SK-N-SH (cell line): ENCODE measurements around the gene THEM5. TPM values are rescaled to one million over a fixed set of nuclear protein-coding genes. Genes with fewer than 3 reads are reported as not detected.
"Not testable (repeated sequence)": the region's sequence is repeated elsewhere in the genome, so short reads cannot be mapped to it uniquely, and the experiment has no call there.

Source experiments
- CTCF ChIA-PET: fragments of 300-600, 350-600 bp; formaldehyde crosslinking; extraction: SDS; loops from one replicate; lab custom pipeline; 2021; lab: Yijun Ruan, JAX
- POLR2A ChIA-PET: fragments of 350-600 bp; sonication (Branson Sonifier 250); formaldehyde crosslinking; extraction: SDS; loops from one replicate; lab custom pipeline; 2020; ENCODE audit warnings: antibody characterized with exemption, inconsistent platforms; lab: Yijun Ruan, JAX
- DNase-seq: peaks from one replicate; pipeline ENCODE4 v3.0.0; 2012
- H2AFZ ChIP-seq: fragments of 200-600 bp; sonication (generic); 2 replicates; pipeline ENCODE4 v1.8.1; 2016; ENCODE audit warnings: antibody characterized with exemption, mild to moderate bottlenecking, low read depth
- H3F3A ChIP-seq: fragments of 200-600 bp; sonication (generic); replicated peaks from 2 replicates; pipeline ENCODE3; 2016; ENCODE audit warnings: antibody characterized with exemption, mild to moderate bottlenecking; ENCODE audit not compliant: insufficient read depth
- H3K27ac ChIP-seq, 2 experiments: fragments of 200-500 bp in 1 of 2; fragments of 200-600 bp in 1 of 2; sonication (Bioruptor generic) in 1 of 2; sonication (generic), shearing (Covaris generic) in 1 of 2; 2 replicates each; pipeline versions ENCODE4 v1.5.1 to v1.6.1; 2014 to 2016; ENCODE audit warnings: low read depth in 2 of 2, inconsistent platforms in 1 of 2, low read length in 1 of 2, mild to moderate bottlenecking in 1 of 2, mixed read lengths in 1 of 2
- H3K27me3 ChIP-seq: fragments of 200-600 bp; sonication (generic), shearing (Covaris generic); 2 replicates; pipeline ENCODE4 v1.6.1; 2016; ENCODE audit warnings: mixed run types; ENCODE audit not compliant: insufficient read depth
- H3K36me3 ChIP-seq, 2 experiments: fragments of 200-500 bp in 1 of 2; fragments of 200-600 bp in 1 of 2; sonication (Bioruptor generic) in 1 of 2; sonication (generic) in 1 of 2; replicated peaks in 1 of 2; 2 replicates each; pipeline versions ENCODE3 to v1.5.1; 2014 to 2016; ENCODE audit warnings: low read length in 1 of 2, mild to moderate bottlenecking in 1 of 2; ENCODE audit not compliant: insufficient read depth in 2 of 2, control insufficient read depth in 1 of 2
- H3K4me1 ChIP-seq, 2 experiments: fragments of 200-500 bp in 1 of 2; fragments of 200-600 bp in 1 of 2; sonication (Bioruptor generic) in 1 of 2; sonication (generic), shearing (Covaris generic) in 1 of 2; 2 replicates each; pipeline versions ENCODE4 v1.5.1 to v1.6.1; 2014 to 2016; ENCODE audit warnings: low read depth in 1 of 2, low read length in 1 of 2, mixed run types in 1 of 2; ENCODE audit not compliant: insufficient read depth in 2 of 2, control insufficient read depth in 1 of 2
- H3K4me2 ChIP-seq: fragments of 200-600 bp; sonication (generic), shearing (Covaris generic); 2 replicates; pipeline ENCODE4 v1.6.1; 2017; ENCODE audit warnings: mixed run types
- H3K4me3 ChIP-seq, 2 experiments: fragments of 200-500 bp in 1 of 2; fragments of 200-600 bp in 1 of 2; sonication (Bioruptor generic) in 1 of 2; sonication (generic), shearing (Covaris generic) in 1 of 2; 2 replicates each; pipeline versions ENCODE4 v1.5.1 to v1.8.1; 2014 to 2016; ENCODE audit warnings: low read depth in 2 of 2, inconsistent platforms in 1 of 2, low read length in 1 of 2, mild to moderate bottlenecking in 1 of 2, mixed read lengths in 1 of 2, moderate library complexity in 1 of 2
- H3K79me2 ChIP-seq: fragments of 200-600 bp; sonication (generic); 2 replicates; pipeline ENCODE4 v1.8.1; 2017; ENCODE audit warnings: mild to moderate bottlenecking; ENCODE audit not compliant: insufficient read depth
- H3K9ac ChIP-seq: fragments of 200-600 bp; sonication (generic); 2 replicates; pipeline ENCODE4 v1.6.1; 2017; ENCODE audit warnings: mixed run types
- H3K9me2 ChIP-seq: fragments of 200-600 bp; sonication (generic); 2 replicates; pipeline ENCODE4 v1.6.1; 2017; ENCODE audit warnings: mixed run types
- H3K9me3 ChIP-seq: fragments of 200-600 bp; sonication (generic); 2 replicates; pipeline ENCODE4 v1.6.1; 2017; ENCODE audit warnings: mixed run types, mild to moderate bottlenecking, moderate library complexity
- H4K20me1 ChIP-seq: fragments of 200-600 bp; sonication (generic); 2 replicates; pipeline ENCODE4 v1.6.1; 2017; ENCODE audit warnings: mild to moderate bottlenecking, mixed run types; ENCODE audit not compliant: insufficient read depth
- CHD2 ChIP-seq: fragments of 150-350 bp; IDR thresholded peaks from 2 replicates; pipeline ENCODE4 v1.6.1; 2018; ENCODE audit warnings: low read length; ENCODE audit not compliant: partially characterized antibody
- EZH2phosphoT487 ChIP-seq: fragments of 200-600 bp; sonication (generic); IDR thresholded peaks from 2 replicates; pipeline ENCODE4 v1.6.1; 2017; ENCODE audit warnings: low read depth, mixed run types, mild to moderate bottlenecking, antibody characterized with exemption, moderate library complexity, borderline replicate concordance
- NRF1 ChIP-seq: IDR thresholded peaks from 2 replicates; pipeline ENCODE4 v1.6.1; 2012; ENCODE audit warnings: low read depth, mild to moderate bottlenecking, low read length
- POLR2AphosphoS5 ChIP-seq: IDR thresholded peaks from 2 replicates; pipeline ENCODE4 v1.6.1; 2012; ENCODE audit warnings: low read depth, low read length
- RXRA ChIP-seq: IDR thresholded peaks from 2 replicates; pipeline ENCODE4 v1.4.0; 2012; ENCODE audit warnings: low read depth, mild to moderate bottlenecking, borderline replicate concordance
- TAF1 ChIP-seq: IDR thresholded peaks from 2 replicates; pipeline ENCODE4 v1.6.1; 2012; ENCODE audit warnings: low read depth, mild to moderate bottlenecking, low read length, moderate library complexity, borderline replicate concordance
- TEAD4 ChIP-seq: IDR thresholded peaks from 2 replicates; pipeline ENCODE4 v1.4.0; 2012; ENCODE audit warnings: mild to moderate bottlenecking, borderline replicate concordance; ENCODE audit not compliant: insufficient read depth
- WGBS: methylation state at CpG from one replicate; pipeline ENCODE4 v1.1.6; 2017; ENCODE audit warnings: low lambda C conversion rate; 5-methylcytosine and 5-hydroxymethylcytosine counted together
- polyA plus RNA-seq, 3 experiments: library from polyadenylated mRNA; depleted of rRNA; stranded (reverse); fragments of >200 nt; gene quantifications; 2 replicates each; pipeline ENCODE4 v1.2.3, GENCODE V29; 2012
- TF ChIP-seq, protein P1 (sequence below): IDR thresholded peaks from 2 replicates; pipeline ENCODE4 v1.6.1; 2012; ENCODE audit warnings: mild to moderate bottlenecking, low read depth, low read length, moderate library complexity
- TF ChIP-seq, protein P2 (sequence below): IDR thresholded peaks from 2 replicates; pipeline ENCODE4 v1.4.0; 2012; ENCODE audit warnings: low read depth, borderline replicate concordance

Gene THEM5
- polyA plus RNA-seq, 1 of the 3 experiments (the other 2 are of a cell fraction) = not detected

GRCh38 chr1:151902858-151903257, 49.3 kb upstream of the THEM5 start:
- H3K36me3 ChIP-seq = peaks cover 0 to 6% of the 10 kb centered on the region in 2 experiments
- TF ChIP-seq, protein P1, sequence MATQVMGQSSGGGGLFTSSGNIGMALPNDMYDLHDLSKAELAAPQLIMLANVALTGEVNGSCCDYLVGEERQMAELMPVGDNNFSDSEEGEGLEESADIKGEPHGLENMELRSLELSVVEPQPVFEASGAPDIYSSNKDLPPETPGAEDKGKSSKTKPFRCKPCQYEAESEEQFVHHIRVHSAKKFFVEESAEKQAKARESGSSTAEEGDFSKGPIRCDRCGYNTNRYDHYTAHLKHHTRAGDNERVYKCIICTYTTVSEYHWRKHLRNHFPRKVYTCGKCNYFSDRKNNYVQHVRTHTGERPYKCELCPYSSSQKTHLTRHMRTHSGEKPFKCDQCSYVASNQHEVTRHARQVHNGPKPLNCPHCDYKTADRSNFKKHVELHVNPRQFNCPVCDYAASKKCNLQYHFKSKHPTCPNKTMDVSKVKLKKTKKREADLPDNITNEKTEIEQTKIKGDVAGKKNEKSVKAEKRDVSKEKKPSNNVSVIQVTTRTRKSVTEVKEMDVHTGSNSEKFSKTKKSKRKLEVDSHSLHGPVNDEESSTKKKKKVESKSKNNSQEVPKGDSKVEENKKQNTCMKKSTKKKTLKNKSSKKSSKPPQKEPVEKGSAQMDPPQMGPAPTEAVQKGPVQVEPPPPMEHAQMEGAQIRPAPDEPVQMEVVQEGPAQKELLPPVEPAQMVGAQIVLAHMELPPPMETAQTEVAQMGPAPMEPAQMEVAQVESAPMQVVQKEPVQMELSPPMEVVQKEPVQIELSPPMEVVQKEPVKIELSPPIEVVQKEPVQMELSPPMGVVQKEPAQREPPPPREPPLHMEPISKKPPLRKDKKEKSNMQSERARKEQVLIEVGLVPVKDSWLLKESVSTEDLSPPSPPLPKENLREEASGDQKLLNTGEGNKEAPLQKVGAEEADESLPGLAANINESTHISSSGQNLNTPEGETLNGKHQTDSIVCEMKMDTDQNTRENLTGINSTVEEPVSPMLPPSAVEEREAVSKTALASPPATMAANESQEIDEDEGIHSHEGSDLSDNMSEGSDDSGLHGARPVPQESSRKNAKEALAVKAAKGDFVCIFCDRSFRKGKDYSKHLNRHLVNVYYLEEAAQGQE = no peak
- TF ChIP-seq POLR2AphosphoS5 = no peak
- TF ChIP-seq, all 33 proteins: peak for 0
- WGBS = 57% methylated on average over 2 of the region's 2 CpGs
- POLR2A ChIA-PET = no interaction called here
- H3K27ac ChIP-seq = no peak overlapping the region
- H3K9me2 ChIP-seq = no peaks in the 10 kb centered on the region
- peaks cover 3% of the 10 kb centered on the region; the same call in 1 of the 2 replicates for H3K79me2 ChIP-seq
- no peak overlapping the region for H3K9ac ChIP-seq
- peaks cover 0 to 3% of the 10 kb centered on the region in 2 experiments; a peak in 1 of 4 replicates for H3K4me1 ChIP-seq
- no peaks in the 10 kb centered on the region for H3K27me3 ChIP-seq
- H3K9me3 ChIP-seq = no peaks in the 10 kb centered on the region
- peaks cover 3% of the 10 kb centered on the region for H3F3A ChIP-seq
- H4K20me1 ChIP-seq = no peaks in the 10 kb centered on the region
- H3K4me3 ChIP-seq = no peak overlapping the region
- no peak overlapping the region for H3K4me2 ChIP-seq
- DNase-seq = no peak
- CTCF ChIA-PET = no interaction called here
- no peak overlapping the region for H2AFZ ChIP-seq

- H3F3A ChIP-seq, H3K9me3 ChIP-seq, H3K9me2 ChIP-seq, H3K4me3 ChIP-seq, H2AFZ ChIP-seq, H3K4me2 ChIP-seq, POLR2A ChIA-PET, H3K79me2 ChIP-seq, H3K36me3 ChIP-seq, H3K27me3 ChIP-seq, H3K9ac ChIP-seq, H3K27ac ChIP-seq, H3K4me1 ChIP-seq, H4K20me1 ChIP-seq, DNase-seq: not testable (repeated sequence)
- CTCF ChIA-PET = interaction anchor here (0.9 kb wide), 1 partner anchor 33 kb away, joined by 3 read pairs; no protein-coding TSS in a partner anchor
- 68% methylated on average over 3 of the region's 3 CpGs for WGBS
Measured at GRCh38 chr1:151900804-151901203, 47.3 kb upstream of the THEM5 start.

- H3F3A ChIP-seq = peaks cover 3% of the 10 kb centered on the region
- ChIA-PET POLR2A (interaction anchor here (1.5 kb wide), 1 partner anchor 10 kb away, joined by 6 read pairs; the partner anchor contains the start of gene THEM4), CTCF (interaction anchor here (0.6 to 2.7 kb wide), 3 partner anchors 37 to 113 kb away, joined by 4 to 9 read pairs (median 5); no protein-coding TSS in a partner anchor)
- H4K20me1 ChIP-seq = no peaks in the 10 kb centered on the region
- peaks cover 6 to 12% of the 10 kb centered on the region in 2 experiments for H3K36me3 ChIP-seq
- no peaks in the 10 kb centered on the region for H3K9me3 ChIP-seq
- H3K4me3 ChIP-seq = no peak overlapping the region
- peaks cover 3% of the 10 kb centered on the region; the same call in 1 of the 2 replicates for H3K79me2 ChIP-seq
- no peak overlapping the region for H2AFZ ChIP-seq
- no peaks in the 10 kb centered on the region; a peak in 1 of 4 replicates for H3K4me1 ChIP-seq
- WGBS = 92% methylated on average over 2 of the region's 2 CpGs
- no peak overlapping the region for H3K9ac ChIP-seq
- H3K4me2 ChIP-seq = no peak overlapping the region
- H3K27me3 ChIP-seq = no peaks in the 10 kb centered on the region
- no peak for DNase-seq
- no peaks in the 10 kb centered on the region for H3K9me2 ChIP-seq
- no peak overlapping the region for H3K27ac ChIP-seq
- no peak for TF ChIP-seq EZH2phosphoT487
- TF ChIP-seq CHD2 = no peak
- TF ChIP-seq NRF1 = no peak
- TF ChIP-seq, protein P2, sequence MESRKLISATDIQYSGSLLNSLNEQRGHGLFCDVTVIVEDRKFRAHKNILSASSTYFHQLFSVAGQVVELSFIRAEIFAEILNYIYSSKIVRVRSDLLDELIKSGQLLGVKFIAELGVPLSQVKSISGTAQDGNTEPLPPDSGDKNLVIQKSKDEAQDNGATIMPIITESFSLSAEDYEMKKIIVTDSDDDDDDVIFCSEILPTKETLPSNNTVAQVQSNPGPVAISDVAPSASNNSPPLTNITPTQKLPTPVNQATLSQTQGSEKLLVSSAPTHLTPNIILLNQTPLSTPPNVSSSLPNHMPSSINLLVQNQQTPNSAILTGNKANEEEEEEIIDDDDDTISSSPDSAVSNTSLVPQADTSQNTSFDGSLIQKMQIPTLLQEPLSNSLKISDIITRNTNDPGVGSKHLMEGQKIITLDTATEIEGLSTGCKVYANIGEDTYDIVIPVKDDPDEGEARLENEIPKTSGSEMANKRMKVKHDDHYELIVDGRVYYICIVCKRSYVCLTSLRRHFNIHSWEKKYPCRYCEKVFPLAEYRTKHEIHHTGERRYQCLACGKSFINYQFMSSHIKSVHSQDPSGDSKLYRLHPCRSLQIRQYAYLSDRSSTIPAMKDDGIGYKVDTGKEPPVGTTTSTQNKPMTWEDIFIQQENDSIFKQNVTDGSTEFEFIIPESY = no peak
- no peak for TF ChIP-seq RXRA
- no peak for TF ChIP-seq TEAD4
- TF ChIP-seq, protein P1 = no peak
- no peak for TF ChIP-seq TAF1
Measured at GRCh38 chr1:151898519-151898991, 45.0 kb upstream of the THEM5 start.
